ENCODE data around the gene RBBP8NL.

The RBBP8NL gene

GRCh38 chr20:62427172-62428001 lies at the start of gene RBBP8NL:
Gene RBBP8NL, minus strand, starts transcription at chr20:62427539. Its CDS starts 7,892 bp downstream, at chr20:62419647.
- DNase-seq, result no peak

DNA sequence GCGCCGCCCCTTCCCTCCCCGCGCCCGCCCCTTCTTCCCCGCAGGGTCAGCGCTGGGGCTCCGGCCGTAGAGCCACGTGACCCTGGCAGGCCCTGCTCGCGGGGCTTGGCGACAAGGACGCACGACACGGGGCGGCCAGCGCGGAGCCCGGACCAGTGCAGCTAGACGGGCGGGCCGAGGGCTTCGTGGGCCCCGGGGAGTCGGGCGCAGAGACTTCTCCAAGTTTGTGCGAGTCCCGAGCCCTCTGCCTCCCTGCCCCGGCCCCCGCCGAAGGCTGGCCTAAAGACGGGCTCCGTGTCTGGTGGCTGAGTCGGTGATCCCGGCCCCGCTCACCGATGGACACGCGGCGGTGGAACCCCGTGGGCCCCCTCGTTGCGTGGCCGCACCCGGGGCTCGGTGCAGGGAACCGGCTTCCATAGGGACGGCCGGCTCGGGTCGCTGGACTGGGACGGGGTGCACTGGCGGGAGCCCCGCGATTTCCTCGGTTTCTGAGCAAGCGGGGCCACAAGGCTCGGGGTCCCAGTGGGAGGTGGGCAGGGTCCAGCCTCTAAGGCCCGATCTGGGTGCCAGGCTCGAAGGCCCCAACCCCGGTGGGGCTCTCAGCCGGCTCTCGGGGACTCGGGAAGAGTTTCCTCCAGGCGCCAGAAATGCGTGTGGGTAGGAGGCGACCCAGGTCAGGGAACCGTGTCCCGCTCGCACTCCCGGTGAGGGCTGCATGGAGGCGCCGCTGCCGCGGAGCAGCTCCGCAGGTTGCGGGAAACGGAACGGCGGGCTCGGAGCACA lies 48.9 kb upstream of the RBBP8NL start:
- DNase-seq, result no peak

DNA sequence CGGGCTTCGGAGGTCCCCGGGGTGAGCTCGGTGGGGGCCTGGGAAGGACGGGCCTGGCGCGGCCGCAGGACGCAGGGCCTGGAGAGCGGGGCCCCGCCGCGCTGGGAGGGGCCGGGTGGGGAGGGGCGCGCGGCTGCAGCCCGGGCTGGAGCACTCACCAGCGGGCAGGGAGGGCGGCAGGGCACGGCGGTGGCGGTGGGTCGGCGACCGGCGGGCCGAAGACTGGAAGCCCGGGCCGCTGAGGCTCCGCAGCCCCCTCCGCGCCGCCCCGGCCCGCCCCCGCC lies 48.4 kb upstream of the RBBP8NL start, which contains the start of gene GATA5:
Gene GATA5, minus strand, starts transcription at position 224 of the 284 bp plus-strand sequence. CDS start 474 bp downstream, outside the sequence.
- DNase-seq, result no peak

DNA sequence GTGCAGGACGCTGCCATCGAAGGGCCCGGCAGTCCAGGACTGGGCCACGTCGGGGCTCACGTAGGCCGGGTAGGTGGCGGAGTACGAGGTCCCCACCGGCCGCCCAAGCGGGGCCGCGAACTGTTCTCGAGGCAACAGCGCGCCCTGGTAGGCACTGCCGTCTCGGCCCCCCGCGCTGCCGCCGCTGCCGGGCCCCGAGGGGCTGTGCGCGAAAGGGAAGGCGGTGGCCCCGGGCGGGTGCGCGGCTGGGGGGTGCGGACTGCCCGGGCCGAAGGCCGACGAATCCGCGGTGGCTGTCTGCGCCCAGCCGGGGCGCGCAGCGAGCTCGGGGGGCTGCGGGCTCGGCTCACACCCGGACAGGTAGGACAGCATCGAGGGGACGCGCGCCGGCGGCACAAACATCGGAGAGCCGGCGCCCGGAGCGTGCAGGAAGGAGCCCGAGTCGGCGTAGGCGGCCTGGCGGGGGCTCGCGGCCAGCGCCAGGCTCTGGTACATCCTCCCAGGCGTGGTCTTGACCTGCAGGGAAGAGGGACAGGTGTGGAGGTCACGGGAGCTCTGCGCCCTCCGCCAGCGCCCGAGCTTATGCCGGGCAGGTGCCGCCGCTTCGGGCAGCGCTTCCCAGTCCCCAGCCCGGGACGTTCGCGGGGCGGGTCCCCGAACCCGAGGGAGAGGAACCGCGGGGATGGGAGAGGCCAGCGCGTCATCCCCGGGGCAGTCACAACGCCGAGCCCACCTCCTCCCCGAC lies 47.9 kb upstream of the RBBP8NL start:
- DNase-seq, result no peak

GRCh38 chr20:62474604-62475026 lies 47.3 kb upstream of the RBBP8NL start:
- DNase-seq, result no peak

DNA sequence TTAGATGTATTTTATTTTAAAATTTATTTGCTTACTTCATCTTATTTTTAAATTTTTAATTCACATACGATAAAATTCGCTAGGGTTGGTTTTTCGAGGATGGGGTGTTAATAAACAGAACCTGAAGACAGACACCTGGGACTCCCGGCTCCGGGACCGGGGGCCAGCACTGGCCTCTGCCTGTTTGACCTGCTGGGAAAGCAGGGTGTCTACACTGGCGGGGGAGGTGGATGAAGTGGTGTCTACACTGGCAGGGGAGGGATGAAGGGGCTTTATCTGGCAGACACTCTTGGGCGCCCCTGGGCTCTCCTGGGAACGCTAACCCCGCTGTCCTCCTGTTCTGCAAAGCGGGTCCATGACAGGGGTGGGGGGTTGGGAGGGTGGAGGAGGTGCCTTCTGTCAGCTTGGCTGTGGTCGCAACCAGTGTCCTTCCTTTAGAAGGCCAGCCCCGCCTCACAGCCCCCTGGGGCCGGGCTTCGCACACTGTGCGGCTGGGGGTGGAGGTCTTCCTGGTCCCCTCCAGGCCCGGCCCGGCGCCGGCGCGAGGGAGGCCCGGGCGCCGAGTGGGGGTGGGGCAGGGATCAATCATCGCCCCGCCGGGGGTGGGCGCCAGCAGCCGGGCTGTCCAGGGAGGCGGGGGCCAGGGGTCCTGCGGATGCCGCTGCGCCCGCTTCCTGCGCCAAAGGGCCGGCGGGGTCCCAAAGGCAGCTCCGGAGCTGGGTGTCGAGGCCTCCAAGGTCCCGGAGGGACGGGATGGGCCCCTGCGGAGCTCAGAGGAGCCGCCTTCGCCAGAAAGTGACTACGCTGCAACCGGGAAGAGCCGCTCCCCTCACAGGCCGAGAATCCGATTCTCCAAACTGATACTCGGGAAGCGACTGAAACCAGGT lies 46.6 kb upstream of the RBBP8NL start:
- DNase-seq, result no peak

GRCh38 chr20:62472941-62473585 lies 45.7 kb upstream of the RBBP8NL start:
- DNase-seq, result no peak

- DNase-seq, result no peak
Measured at GRCh38 chr20:62472138-62472940, 45.0 kb upstream of the RBBP8NL start.

GRCh38 chr20:62470459-62470858 lies 43.1 kb upstream of the RBBP8NL start:
- no peak for DNase-seq

DNA sequence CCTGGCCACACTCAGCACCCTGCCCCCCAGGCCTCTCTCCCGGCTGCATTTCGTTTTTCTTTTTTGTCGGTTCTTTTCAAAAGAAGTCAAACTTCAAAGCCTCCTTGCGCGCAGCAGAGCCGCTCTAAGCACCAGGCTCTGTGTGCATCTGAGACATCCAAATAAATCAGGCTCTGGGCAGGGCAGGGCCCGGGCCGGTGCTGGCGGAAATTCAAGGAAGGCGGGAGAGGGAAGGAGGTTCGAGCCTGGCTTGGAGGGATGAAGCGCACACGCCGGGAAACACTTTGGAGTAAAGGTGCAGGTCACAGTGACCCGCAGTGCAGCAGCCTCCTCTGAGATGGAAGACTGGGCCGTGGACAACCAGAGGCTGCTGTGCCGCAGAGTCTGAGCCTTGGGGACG lies 42.7 kb upstream of the RBBP8NL start:
- DNase-seq, result no peak

GRCh38 chr20:62469352-62469751 lies 42.0 kb upstream of the RBBP8NL start:
- DNase-seq, result no peak

GRCh38 chr20:62466806-62467537 lies 39.6 kb upstream of the RBBP8NL start:
- DNase-seq, result no peak

DNA sequence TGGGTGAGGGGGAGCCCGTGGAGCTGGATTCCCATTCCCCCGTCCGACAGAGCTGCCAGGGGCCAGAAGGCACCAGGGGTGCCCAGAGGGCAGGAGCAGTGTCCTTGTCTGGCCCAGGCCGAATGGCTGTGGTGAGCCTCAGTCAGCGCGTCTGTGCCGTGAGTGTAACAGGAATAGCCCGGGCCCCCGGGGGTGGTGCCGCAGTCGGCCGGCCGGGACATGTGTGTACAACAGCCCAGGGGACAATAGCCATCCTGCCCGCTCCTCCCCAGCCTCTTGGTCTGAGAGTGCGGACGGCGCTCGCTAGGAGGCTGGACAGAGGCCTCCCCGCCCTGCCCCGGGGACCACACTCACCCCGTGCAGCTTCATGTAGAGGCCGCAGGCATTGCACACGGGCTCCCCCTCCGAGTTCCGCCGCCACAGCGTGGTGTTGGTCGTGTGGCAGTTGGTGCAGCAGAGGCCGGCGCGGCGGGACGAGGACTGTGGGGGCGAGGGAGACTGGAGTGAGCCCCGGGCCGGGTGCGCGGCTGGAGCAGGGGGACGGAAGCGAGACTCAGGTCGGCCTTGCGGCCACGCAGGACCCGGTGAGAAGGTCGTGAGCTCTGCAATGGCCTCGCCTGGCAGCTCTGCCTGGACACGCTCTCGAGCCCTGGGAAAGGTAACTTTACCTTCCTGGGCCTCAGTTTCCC lies 38.9 kb upstream of the RBBP8NL start:
- no peak for DNase-seq

DNA sequence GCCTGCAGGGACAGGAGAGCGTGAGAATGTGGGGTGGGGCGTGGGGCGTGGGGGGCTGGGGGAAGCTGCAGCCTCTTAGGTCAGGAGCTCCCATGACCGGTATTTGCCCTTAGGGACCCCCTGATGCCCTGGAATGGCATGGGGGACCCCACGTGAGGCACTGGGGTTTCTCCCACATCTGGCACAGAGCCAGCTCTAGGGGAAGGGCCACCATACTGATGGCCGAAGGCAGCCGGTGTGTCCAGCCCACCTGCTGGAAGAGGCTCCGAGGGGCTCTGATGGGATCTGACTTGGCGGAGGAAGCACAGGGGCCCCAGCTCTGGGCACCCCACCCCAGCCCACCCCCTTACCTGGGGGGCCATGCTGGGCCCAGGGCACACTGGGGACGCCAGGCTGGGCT lies 37.7 kb upstream of the RBBP8NL start:
- DNase-seq, result no peak

DNA sequence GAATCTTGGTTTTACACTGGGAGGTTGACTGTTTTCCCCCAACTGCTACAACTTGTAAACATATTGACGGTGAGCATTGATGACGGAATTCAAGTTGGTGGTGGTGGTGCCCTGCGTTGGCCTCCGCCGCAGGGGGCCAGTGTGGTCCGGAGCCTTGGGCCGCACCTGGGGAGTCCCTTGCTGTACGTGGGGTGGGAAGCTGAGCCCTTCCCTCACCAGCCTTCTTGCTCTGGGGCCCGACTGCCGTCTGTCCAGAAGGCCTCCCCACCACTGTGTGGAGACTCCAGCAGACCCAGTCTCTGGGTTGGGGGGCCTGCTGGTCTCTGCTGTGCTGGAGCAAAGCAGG lies 37.1 kb upstream of the RBBP8NL start:
- DNase-seq, result no peak

DNA sequence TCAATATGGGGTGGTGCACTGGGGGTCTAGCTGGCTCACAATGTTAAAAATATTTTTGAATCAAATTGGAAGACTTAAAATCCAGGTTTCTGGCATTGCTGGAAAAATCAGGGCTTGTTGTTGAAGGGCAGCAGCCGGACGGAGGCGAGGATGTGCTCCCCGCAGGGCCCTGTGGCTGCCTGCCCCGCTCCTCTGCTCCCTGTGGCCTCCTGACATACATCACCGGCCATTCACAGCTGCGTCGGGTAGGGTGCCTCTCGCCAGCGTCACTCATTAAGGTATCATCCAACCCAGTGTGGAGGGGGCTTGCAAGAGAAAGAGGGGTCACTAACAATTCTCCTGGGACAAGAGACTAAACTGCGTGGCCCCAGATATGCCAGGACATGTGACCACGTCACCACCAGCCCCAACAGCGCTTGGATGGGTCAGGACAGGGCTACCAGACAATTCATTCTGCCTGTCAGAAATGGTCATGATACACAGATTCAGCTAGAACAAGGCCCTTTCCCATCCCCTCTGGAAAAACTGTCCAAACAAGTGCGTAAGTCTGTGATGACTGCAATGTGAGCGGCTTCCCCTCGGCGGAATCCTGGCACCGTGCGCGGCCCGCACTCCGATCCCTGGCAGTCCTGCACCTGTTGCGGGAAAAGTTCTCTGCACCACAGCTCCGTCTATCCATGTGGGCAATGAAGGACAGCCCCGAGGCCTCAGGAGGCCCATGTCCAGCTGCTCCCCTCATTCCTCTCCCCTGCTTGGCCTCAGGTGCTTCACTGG lies 36.5 kb upstream of the RBBP8NL start:
- DNase-seq, result no peak

- DNase-seq, result no peak
Measured at GRCh38 chr20:62462976-62463592, 35.7 kb upstream of the RBBP8NL start.

- DNase-seq, result no peak
Measured at GRCh38 chr20:62461834-62462233, 34.5 kb upstream of the RBBP8NL start.

DNA sequence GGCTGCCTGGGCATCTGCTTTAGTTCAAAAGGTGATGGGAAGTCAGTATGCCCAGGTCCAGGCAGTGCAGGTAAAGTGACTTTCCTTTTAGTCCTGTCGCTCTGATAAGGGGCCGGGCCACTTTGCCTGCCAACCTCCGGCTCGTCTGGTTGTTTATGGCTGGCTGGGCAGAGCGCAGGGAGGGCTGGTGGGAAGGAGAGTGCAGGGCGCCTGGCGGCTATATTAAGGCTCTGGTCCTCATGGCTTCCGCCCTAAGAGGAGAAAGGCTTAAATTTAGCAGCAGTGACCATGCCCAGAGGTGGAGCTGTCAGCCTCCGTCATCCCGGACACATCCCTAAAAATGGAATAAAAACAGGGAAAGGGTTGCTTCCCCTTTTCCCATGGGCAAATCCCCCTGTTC lies 33.8 kb upstream of the RBBP8NL start:
- no peak for DNase-seq
